Measurements from ENCODE around the gene ACOT8. TPM values are rescaled to one million over a fixed set of nuclear protein-coding genes. Genes with fewer than 3 reads are reported as not detected.

ACOT8 gene
- total and polyA plus RNA-seq, 2 of the 4 experiments (the other 2 are of a cell fraction), result 29.8 to 47.5 TPM

GRCh38 chr20:45883100-45883469 is 25.9 kb upstream of the ACOT8 start (continued):
- TF ChIP-seq USF2 (IDR thresholded peaks at IDR 0.05; ENCODE audit: low read depth, low read length), result no peak

- peaks cover 4% of the 10 kb centered on the region for H3K9me1 ChIP-seq (ENCODE audit: insufficient read depth, low read length)
- H3K36me3 ChIP-seq (ENCODE audit: control insufficient read depth, insufficient read depth, low read length), result peaks cover 32% of the 10 kb centered on the region
- H3K27me3 ChIP-seq (ENCODE audit: control insufficient read depth, insufficient read depth, low read length), result no peaks in the 10 kb centered on the region
- dilution Hi-C loops (cut with HindIII; ENCODE audit: low sequenced_read_pairs, unreplicated experiment), result no loop called here
- ChIA-PET POLR2A (ENCODE audit: unreplicated experiment) (no interaction called here), CTCF (interaction anchor here (0.6 kb wide), 1 partner anchor 431 kb away, joined by 3 read pairs; no protein-coding TSS in a partner anchor)
- no peak overlapping the region for H2AFZ ChIP-seq (replicated peaks; ENCODE audit: low read length, poor library complexity)
- no peak overlapping the region for H3K4me2 ChIP-seq (ENCODE audit: low read depth, low read length)
- in situ Hi-C loops (cut with MboI; ENCODE audit: low sequenced_read_pairs), result no loop called here
- H4K8ac ChIP-seq (ENCODE audit: low read depth in 2 of 2, low read length in 2 of 2), result no peak overlapping the region
- H2AK9ac ChIP-seq (replicated peaks; ENCODE audit: low read depth, low read length, poor library complexity), result no peak overlapping the region
- intact Hi-C loops (cut with micrococcal nuclease), result no loop called here
- no peak overlapping the region for H2BK20ac ChIP-seq (ENCODE audit: low read depth, low read length)
- H2BK5ac ChIP-seq (ENCODE audit: low read depth, low read length, poor library complexity, severe bottlenecking), result no peak overlapping the region
- H3K27ac ChIP-seq (ENCODE audit: insufficient read depth, low read length), result no peak overlapping the region
- WGBS, 2 experiments (ENCODE audit: extremely low coverage in 2 of 2, insufficient read length in 1 of 2), result 82% methylated on average over 3 of the region's 4 CpGs; no CpG with 5 or more reads in 1 of the 2 experiments
- H2AK5ac ChIP-seq (ENCODE audit: low read depth, low read length), result no peak overlapping the region
- H4K5ac ChIP-seq (ENCODE audit: low read depth, low read length), result no peak overlapping the region
- H2BK15ac ChIP-seq (ENCODE audit: low read depth, low read length), result no peak overlapping the region
- H3K9ac ChIP-seq (ENCODE audit: low read depth, low read length), result no peak overlapping the region
- H3K4me1 ChIP-seq (ENCODE audit: control insufficient read depth, insufficient read depth, low read length), result peaks cover 2% of the 10 kb centered on the region; the same call in 1 of the 2 replicates
- no peak overlapping the region for H3K56ac ChIP-seq (ENCODE audit: extremely low read depth, insufficient read depth, low read length)
- no peak overlapping the region for H3K23ac ChIP-seq (ENCODE audit: low read depth, low read length)
- H4K91ac ChIP-seq (ENCODE audit: insufficient read depth, low read depth, low read length), result no peak overlapping the region
- DNase-seq, result no peak
- H4K20me1 ChIP-seq (ENCODE audit: insufficient read depth, low read length), result no peaks in the 10 kb centered on the region; the same call in 1 of the 2 replicates
- no peak overlapping the region for H3K4me3 ChIP-seq (ENCODE audit: insufficient read depth, low read depth, low read length)
- no peak overlapping the region for H2BK120ac ChIP-seq (ENCODE audit: low read depth, low read length)
- ATAC-seq (ENCODE audit: low read depth), result no peak
- no peaks in the 10 kb centered on the region for H3K9me3 ChIP-seq (ENCODE audit: control insufficient read depth, insufficient read depth, low read length)
- TF ChIP-seq FOS (IDR thresholded peaks at IDR 0.05; ENCODE audit: low read depth, low read length), result no peak
- TF ChIP-seq SMC3 (IDR thresholded peaks at IDR 0.05; ENCODE audit: low read depth, low read length), result no peak
- TF ChIP-seq RFX5 (IDR thresholded peaks at IDR 0.05; ENCODE audit: low read depth, low read length), result no peak
- no peak for TF ChIP-seq ELK1 (IDR thresholded peaks at IDR 0.05; ENCODE audit: borderline replicate concordance, low read depth, low read length)
- no peak for TF ChIP-seq NFE2L2 (IDR thresholded peaks at IDR 0.05; ENCODE audit: low read depth, low read length)
- TF ChIP-seq CTCF (conservative IDR thresholded peaks at IDR 0.05; ENCODE audit: low read depth, low read length), result no peak
- no peak for TF ChIP-seq MAZ (IDR thresholded peaks at IDR 0.05; ENCODE audit: borderline replicate concordance, low read depth, low read length)
- no peak for TF ChIP-seq RAD21 (IDR thresholded peaks at IDR 0.05; ENCODE audit: low read length)
- no peak for TF ChIP-seq RCOR1 (IDR thresholded peaks at IDR 0.05; ENCODE audit: insufficient replicate concordance, low read length)
- no TSS peak for BruUV-seq (replicated peaks)
- no peak overlapping the region for H3K14ac ChIP-seq (replicated peaks; ENCODE audit: low read depth, low read length)
- no peak overlapping the region for H3K4ac ChIP-seq (ENCODE audit: low read depth, low read length)
- H3K79me1 ChIP-seq (ENCODE audit: low read depth in 1 of 2, low read length in 2 of 2), result peaks cover 11 to 48% of the 10 kb centered on the region in 2 experiments; a peak in 3 of 4 replicates
- H3K18ac ChIP-seq (ENCODE audit: low read depth, low read length), result no peak overlapping the region
Measured at GRCh38 chr20:45882469-45883099, 25.4 kb upstream of the ACOT8 start.

Measured in IMR-90 (cell line).